GM11168 (cell line): Measurements from ENCODE around the gene POLK.

Experiments used
- in situ Hi-C: fragments of 300-500 bp; cut with MboI; formaldehyde crosslinking; loops from one replicate; pipeline ENCODE4 v1.12.0; 2022; ENCODE audit warnings: low sequenced_read_pairs; ENCODE audit not compliant: unreplicated experiment

Gene POLK

DNA sequence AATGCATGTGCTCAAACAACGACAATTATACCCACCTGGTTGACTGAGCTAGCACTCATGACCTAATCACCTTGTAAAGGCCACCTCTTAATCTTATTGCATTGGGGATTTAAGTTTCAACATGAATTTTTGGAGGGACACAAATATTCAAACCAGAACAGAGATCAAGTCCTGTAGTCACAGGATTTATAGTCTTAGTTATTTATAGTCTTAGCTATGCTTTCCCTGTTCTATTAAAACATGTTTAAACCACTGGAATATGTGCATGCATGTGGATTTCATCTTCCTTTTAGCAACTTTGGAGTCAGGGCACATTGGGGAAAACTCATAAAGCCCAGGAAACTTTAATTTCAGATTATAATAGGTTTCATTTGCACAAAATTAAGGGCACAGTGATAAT, 126.3 kb downstream of the POLK start:
- in situ Hi-C loops = no loop called here

DNA sequence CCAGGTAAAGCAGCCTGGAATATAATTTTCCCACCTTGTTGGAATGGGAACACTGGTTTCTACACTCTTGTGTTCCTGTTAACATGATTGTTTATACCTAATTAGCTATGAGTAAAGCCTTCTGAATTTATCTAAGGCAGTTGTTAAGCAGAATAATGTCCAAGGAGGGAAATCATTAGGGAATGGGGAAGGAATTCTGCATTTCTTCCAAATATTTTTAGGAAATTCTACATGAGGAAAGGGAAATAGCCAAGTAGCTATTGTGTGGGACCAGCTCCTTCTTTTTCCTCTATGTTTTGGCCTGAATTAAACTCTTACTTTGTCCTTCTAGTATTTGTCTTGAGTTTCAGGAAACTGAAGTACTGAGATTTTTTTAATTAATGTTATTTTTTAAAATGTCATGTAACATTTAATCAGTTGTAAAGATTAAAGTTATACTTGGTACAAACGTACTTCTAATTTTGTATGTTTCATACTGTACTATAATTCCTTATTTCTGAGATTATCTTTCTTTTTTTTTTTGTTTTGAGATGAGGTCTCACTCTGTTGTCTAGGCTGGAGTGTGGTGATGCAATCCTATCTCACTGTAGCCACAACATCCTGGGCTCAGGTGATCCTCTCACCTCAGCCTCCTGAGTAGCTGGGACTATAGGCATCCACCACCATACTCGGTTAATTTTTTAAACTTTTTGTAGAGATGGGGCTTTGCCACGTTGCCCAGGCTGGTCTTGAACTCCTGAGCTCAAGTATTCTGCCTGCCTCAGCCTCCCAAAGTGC, 128.0 kb downstream of the POLK start:
- in situ Hi-C loops = no loop called here

DNA sequence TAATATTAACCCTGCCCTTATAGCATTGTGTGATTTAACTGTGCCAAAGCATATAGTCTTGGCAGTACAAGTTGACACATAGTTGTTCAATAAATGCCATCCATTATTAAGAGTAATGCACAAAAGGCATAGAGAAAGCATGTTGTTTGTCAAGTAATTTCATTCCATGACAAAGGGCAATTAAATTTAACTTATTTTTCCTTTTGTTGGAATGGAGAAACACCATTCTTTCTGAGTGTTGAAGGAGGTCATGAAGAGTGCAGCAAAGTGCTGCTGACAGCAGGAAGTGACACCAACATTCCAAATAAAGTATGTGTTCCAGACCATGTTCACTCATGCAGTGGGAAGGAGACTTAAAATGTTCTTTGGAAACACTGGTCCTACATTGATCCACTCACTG, 128.7 kb downstream of the POLK start:
- in situ Hi-C loops = no loop called here

DNA sequence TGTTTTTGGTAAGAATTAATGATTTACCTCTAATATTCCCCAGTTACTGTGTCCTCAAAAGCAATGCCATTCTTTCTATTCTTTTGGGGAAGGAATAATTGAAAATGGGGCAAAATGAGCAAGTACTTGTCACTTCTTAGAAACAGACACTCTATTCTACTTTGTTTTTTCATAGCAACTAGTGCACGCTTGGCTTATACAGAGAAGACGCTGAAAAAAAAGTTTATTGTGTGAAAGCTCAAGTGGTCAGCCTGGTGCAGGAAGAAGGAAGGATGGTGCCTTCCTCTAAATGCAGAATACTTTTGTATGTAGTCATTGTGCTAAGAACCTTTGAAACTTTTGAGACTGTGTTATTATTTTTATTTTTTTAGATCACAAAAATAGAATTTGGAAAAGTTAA, 129.1 kb downstream of the POLK start:
- in situ Hi-C loops = no loop called here

DNA sequence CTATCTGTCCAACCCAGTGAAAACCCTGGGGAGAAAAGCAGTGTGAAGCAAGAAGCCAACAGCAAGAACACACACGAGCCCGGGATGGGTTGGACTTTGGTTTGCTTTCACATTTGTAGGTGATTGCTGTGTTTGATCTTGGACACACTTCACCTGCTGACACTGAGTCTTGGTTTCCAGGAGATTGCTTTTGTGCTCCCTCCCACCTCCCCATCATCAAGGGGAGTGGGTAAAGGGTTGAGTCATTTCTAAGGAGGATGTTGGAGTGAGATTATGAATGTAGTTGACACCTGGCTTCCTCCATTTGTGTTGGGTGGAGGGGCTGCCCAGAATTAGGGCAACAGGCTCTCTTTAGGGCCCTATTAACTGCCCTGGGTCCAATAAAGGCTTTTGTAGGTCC, 137.0 kb downstream of the POLK start:
- in situ Hi-C loops = no loop called here
